ENCODE data around the gene MEIKIN.

DNA sequence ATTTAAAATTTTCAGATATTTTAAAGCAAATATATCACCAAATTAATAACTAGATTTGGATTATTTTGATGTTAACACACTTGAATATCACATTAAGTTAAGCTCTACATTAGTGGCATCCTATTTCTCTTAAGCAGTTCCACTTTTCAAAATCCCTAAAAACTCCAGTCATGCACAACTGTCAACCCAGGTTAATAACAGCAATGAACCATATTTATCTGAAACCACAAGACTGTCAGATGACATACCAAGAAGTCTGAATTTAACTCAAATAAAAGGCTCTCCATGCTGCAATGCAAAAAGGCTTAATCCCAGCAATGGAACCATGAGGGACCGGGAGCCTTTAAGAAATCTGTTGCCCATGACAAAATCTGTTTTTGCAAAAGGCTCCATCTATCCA is 176.1 kb downstream of the MEIKIN start:
- TF ChIP-seq YY1 (IDR thresholded peaks at IDR 0.05; ENCODE audit: insufficient read depth, insufficient read length) (no peak), ZNF274 (IDR thresholded peaks at IDR 0.05; ENCODE audit: low read depth, low read length) (no peak)

All from NT2/D1 (cell line).